HepG2 (cell line): Measurements from ENCODE around the gene AKAP8. TPM values are rescaled to one million over a fixed set of nuclear protein-coding genes. Genes with fewer than 3 reads are reported as not detected.

Experiments used
- ATAC-seq: fragments of 200-7000 bp; cut with Tn5 transposase; 3 replicates; pipeline ENCODE4 v1.9.1; 2020; ENCODE audit warnings: mild to moderate bottlenecking, moderate library complexity
- BruUV-seq: library from RNA; stranded (reverse); fragments of 400-500 nt; replicated peaks from 2 replicates; lab custom pipeline; 2021; lab: Mats Ljungman, UMichigan
- CTCF ChIA-PET: fragments of 300-600 bp; formaldehyde crosslinking; extraction: SDS; loops from one replicate; lab custom pipeline; 2021; ENCODE audit warnings: low total read pairs, inconsistent platforms, low intra/inter-chr PET ratio; lab: Yijun Ruan, JAX
- POLR2A ChIA-PET: fragments of 350-600 bp; sonication (Branson Sonifier 250); formaldehyde crosslinking; loops from one replicate; lab custom pipeline; 2020; ENCODE audit warnings: antibody characterized with exemption, inconsistent platforms; lab: Yijun Ruan, JAX
- DNase-seq: peaks from one replicate; pipeline ENCODE4 v3.0.0-alpha.2; 2015; ENCODE audit warnings: low spot score
- FAIRE-seq: peaks from 3 replicates; lab custom pipeline; 2011; peaks lifted over from hg19 to GRCh38; lab: Jason Lieb, UNC
- H2AFZ ChIP-seq: one replicate; pipeline ENCODE4 v1.6.1; 2011; ENCODE audit warnings: low read length, inconsistent platforms
- H3K27ac ChIP-seq: fragments of 300-600 bp; 3 replicates; pipeline ENCODE4 v1.8.0; 2011; ENCODE audit warnings: mixed run types, mild to moderate bottlenecking, mixed read lengths, low read length, inconsistent platforms; ENCODE audit not compliant: insufficient read depth; ENCODE audit errors: extremely low read length
- H3K27me3 ChIP-seq, 2 experiments: fragments of 200-600 bp in 1 of 2; 2 replicates in 1 of 2; 3 replicates in 1 of 2; pipeline versions ENCODE4 v1.6.0 to v1.8.0; 2011; ENCODE audit warnings: low read length in 2 of 2, mild to moderate bottlenecking in 2 of 2, moderate library complexity in 2 of 2, inconsistent platforms in 1 of 2; ENCODE audit not compliant: insufficient read depth in 2 of 2, control insufficient read depth in 1 of 2
- H3K36me3 ChIP-seq, 2 experiments: fragments of 200-600 bp in 1 of 2; replicated peaks in 1 of 2; 2 replicates in 1 of 2; 3 replicates in 1 of 2; pipeline versions ENCODE4 v1.5.1 to v1.8.0; 2011; ENCODE audit warnings: low read length in 2 of 2, inconsistent platforms in 1 of 2; ENCODE audit not compliant: insufficient read depth in 2 of 2, control insufficient read depth in 1 of 2
- H3K4me1 ChIP-seq: 2 replicates; pipeline ENCODE4 v1.5.1; 2012; ENCODE audit warnings: low read length, inconsistent platforms; ENCODE audit not compliant: insufficient read depth
- H3K4me2 ChIP-seq: 2 replicates; pipeline ENCODE4 v1.6.0; 2011; ENCODE audit warnings: low read depth, low read length, inconsistent platforms
- H3K4me3 ChIP-seq, 3 experiments: fragments of 200-600 bp in 1 of 3; sonication (generic), shearing (Covaris generic) in 1 of 3; replicated peaks in 1 of 3; 2 replicates each; pipeline ENCODE4 v1.5.1; 2011 to 2016; ENCODE audit warnings: low read length in 3 of 3, inconsistent platforms in 2 of 3, low read depth in 2 of 3, mild to moderate bottlenecking in 2 of 3, control low read depth in 1 of 3, mixed read lengths in 1 of 3; ENCODE audit not compliant: insufficient read depth in 1 of 3
- H3K79me2 ChIP-seq: one replicate; pipeline ENCODE4 v1.6.1; 2011; ENCODE audit warnings: low read length, inconsistent platforms; ENCODE audit not compliant: insufficient read depth
- H3K9ac ChIP-seq: 2 replicates; pipeline ENCODE4 v1.6.0; 2011; ENCODE audit warnings: mild to moderate bottlenecking, low read depth, low read length, inconsistent platforms; ENCODE audit not compliant: insufficient read depth
- H3K9me3 ChIP-seq: 2 replicates; pipeline ENCODE4 v1.5.1; 2012; ENCODE audit warnings: mild to moderate bottlenecking, low read length
- H4K20me1 ChIP-seq: 2 replicates; pipeline ENCODE4 v1.6.0; 2011; ENCODE audit warnings: inconsistent platforms, mild to moderate bottlenecking, low read length, moderate library complexity; ENCODE audit not compliant: insufficient read depth
- AHR ChIP-seq: IDR thresholded peaks from 2 replicates; pipeline ENCODE4 v1.6.1; 2018; ENCODE audit warnings: missing genetic modification reagents, missing compliant biosample characterization
- ARID4A ChIP-seq: sonication (generic); formaldehyde crosslinking; IDR thresholded peaks from 2 replicates; pipeline ENCODE4 v1.5.0; 2020; ENCODE audit warnings: mild to moderate bottlenecking, missing genetic modification reagents, borderline replicate concordance
- ARNT2 ChIP-seq: sonication (generic); formaldehyde crosslinking; IDR thresholded peaks from 2 replicates; pipeline ENCODE4 v1.8.0; 2022; ENCODE audit warnings: mild to moderate bottlenecking, low read depth, missing genetic modification reagents, moderate library complexity
- FOSL2 ChIP-seq: sonication (generic); formaldehyde crosslinking; IDR thresholded peaks from 2 replicates; pipeline ENCODE4 v1.4.0; 2020; ENCODE audit warnings: missing genetic modification reagents
- GMEB1 ChIP-seq: sonication (generic); formaldehyde crosslinking; IDR thresholded peaks from 2 replicates; pipeline ENCODE4 v1.5.1; 2020; ENCODE audit warnings: missing genetic modification reagents, mild to moderate bottlenecking, borderline replicate concordance
- HDAC1 ChIP-seq: sonication (generic); formaldehyde crosslinking; IDR thresholded peaks from 2 replicates; pipeline ENCODE4 v1.5.1; 2020; ENCODE audit warnings: mild to moderate bottlenecking, missing genetic modification reagents
- MTF1 ChIP-seq: sonication (generic); formaldehyde crosslinking; IDR thresholded peaks from 2 replicates; pipeline ENCODE4 v1.5.0; 2020; ENCODE audit warnings: missing genetic modification reagents
- NKX3-1 ChIP-seq: sonication (generic); formaldehyde crosslinking; IDR thresholded peaks from 2 replicates; pipeline ENCODE4 v1.5.0; 2020; ENCODE audit warnings: missing genetic modification reagents
- SOX6 ChIP-seq, 2 experiments: fragments of 450-650 bp in 1 of 2; sonication (generic) in 1 of 2; formaldehyde crosslinking in 1 of 2; IDR thresholded peaks; 2 replicates each; pipeline versions ENCODE4 v1.4.0 to v1.6.1; 2017 to 2020; ENCODE audit warnings: antibody characterized with exemption in 1 of 2, mild to moderate bottlenecking in 1 of 2, missing genetic modification reagents in 1 of 2
- ZFP82 ChIP-seq: sonication (generic); formaldehyde crosslinking; IDR thresholded peaks from 2 replicates; pipeline ENCODE4 v1.5.1; 2020; ENCODE audit warnings: mild to moderate bottlenecking, missing genetic modification reagents, borderline replicate concordance
- ZNF263 ChIP-seq: sonication (generic); formaldehyde crosslinking; IDR thresholded peaks from 2 replicates; pipeline ENCODE4 v1.4.0; 2020; ENCODE audit warnings: missing genetic modification reagents
- ZNF44 ChIP-seq: sonication (generic); formaldehyde crosslinking; IDR thresholded peaks from 2 replicates; pipeline ENCODE4 v1.5.1; 2020; ENCODE audit warnings: mild to moderate bottlenecking, missing genetic modification reagents
- ZNF598 ChIP-seq: sonication (generic); formaldehyde crosslinking; IDR thresholded peaks from 2 replicates; pipeline ENCODE4 v1.5.1; 2020; ENCODE audit warnings: mild to moderate bottlenecking, missing genetic modification reagents, borderline replicate concordance
- WGBS: methylation state at CpG from one replicate; pipeline ENCODE4 v1.1.6; 2017; ENCODE audit warnings: low lambda C conversion rate; 5-methylcytosine and 5-hydroxymethylcytosine counted together
- in situ Hi-C: cut with HindIII; loops from 2 replicates; pipeline ENCODE4 v1.10.0; 2017; ENCODE audit warnings: low pct_unique_long_range_greater_than_20kb; ENCODE audit not compliant: extremely low pct_ligation_motif_present
- intact Hi-C: fragments of 100-400 bp; cut with micrococcal nuclease; formaldehyde crosslinking; loops from one replicate; pipeline ENCODE4 v1.10.0; 2022; ENCODE audit not compliant: unreplicated experiment
- polyA plus RNA-seq, 8 experiments: library from polyadenylated mRNA; depleted of rRNA in 3 of 8; stranded (reverse) in 7 of 8; unstranded in 1 of 8; fragments of >200 nt; fragmentation: Illumina TruSeq in 4 of 8; extraction: Trizol in 4 of 8; gene quantifications; 2 replicates each; pipeline versions ENCODE4 v1.2.1 to v1.2.3, GENCODE V29; 2011 to 2016; ENCODE audit warnings: low read depth in 4 of 8, missing spikeins in 1 of 8, mixed read lengths in 1 of 8; ENCODE audit not compliant: insufficient read depth in 1 of 8
- total RNA-seq, 5 experiments: library from RNA; depleted of rRNA; stranded (reverse); fragments of >200 nt; fragmentation: Illumina TruSeq; extraction: Trizol; gene quantifications; 2 replicates each; pipeline ENCODE4 v1.2.3, GENCODE V29; 2016; ENCODE audit warnings: low read depth in 1 of 5

The AKAP8 gene
- total and polyA plus RNA-seq, 2 of the 13 experiments (the other 11 are each of a cell fraction or from before 2014, with no cell fraction given) = 15.9 to 22.1 TPM

GRCh38 chr19:15331419-15332310 lies 47.9 kb downstream of the AKAP8 start (continued):
- TF ChIP-seq ZFP82 (CRISPR knock-in tag) = peak; percentile 42; the same call in 1 of the 2 replicates

- H3K9me3 ChIP-seq = no peaks in the 10 kb centered on the region
- CTCF ChIA-PET = no interaction called here
- ATAC-seq (peak; percentile 22; the same call in 1 of the 3 replicates), FAIRE-seq (no peak), DNase-seq (no peak)
- peaks cover 69% of the 10 kb centered on the region for H3K79me2 ChIP-seq
- peak overlapping the region; percentile 70 for H3K27ac ChIP-seq
- POLR2A ChIA-PET = interaction anchor here (1.0 to 1.1 kb wide), 2 partner anchors 28 to 48 kb away, joined by 3 to 5 read pairs; no protein-coding TSS in a partner anchor
- in situ Hi-C loops (loop anchor here (5.0 kb wide), 1 partner anchor 34 kb away; no protein-coding TSS in a partner anchor), intact Hi-C loops (loop anchor here (5.0 kb wide), 1 partner anchor 34 kb away; no protein-coding TSS in a partner anchor)
- peak overlapping the region; percentile 96 for H3K4me2 ChIP-seq
- no peak overlapping the region for H2AFZ ChIP-seq
- peaks cover 54% of the 10 kb centered on the region for H4K20me1 ChIP-seq
- BruUV-seq = TSS peak; percentile 48
- H3K9ac ChIP-seq = peak overlapping the region; percentile 98
- 4% methylated on average over 17 of the region's 17 CpGs for WGBS
- no peaks in the 10 kb centered on the region; a peak in 1 of 5 replicates for H3K36me3 ChIP-seq
- TF ChIP-seq NKX3-1 (0 out of 2 replicates have a peak, but pooled peaks have one; percentile 37), MTF1 (CRISPR knock-in tag) (no peak), HDAC1 (CRISPR knock-in tag) (0 out of 2 replicates have a peak, but pooled peaks have one; percentile 7), ZNF598 (CRISPR knock-in tag) (0 out of 2 replicates have a peak, but pooled peaks have one; percentile 17), AHR (CRISPR knock-in tag) (no peak), ZNF44 (CRISPR knock-in tag) (peak; percentile 67; the same call in 1 of the 2 replicates), SOX6 (IDR thresholded peaks at IDR 0.05) (no peak), SOX6 (CRISPR knock-in tag; IDR thresholded peaks at IDR 0.05) (0 out of 2 replicates have a peak, but pooled peaks have one; percentile 18), ZNF263 (CRISPR knock-in tag) (peak; percentile 94), ARNT2 (no peak), FOSL2 (0 out of 2 replicates have a peak, but pooled peaks have one; percentile 20), ARID4A (CRISPR knock-in tag) (peak; percentile 47; the same call in 1 of the 2 replicates), GMEB1 (CRISPR knock-in tag) (peak; percentile 28; the same call in 1 of the 2 replicates)
- peaks cover 60% of the 10 kb centered on the region for H3K4me1 ChIP-seq
- H3K4me3 ChIP-seq = peak overlapping the region; percentile 66 to 99 (median 99)
- H3K27me3 ChIP-seq = no peaks in the 10 kb centered on the region; a peak in 1 of 5 replicates
These were observed 48.7 kb downstream of the AKAP8 start for GRCh38 chr19:15330801-15331418.
